HepG2 (cell line): ENCODE measurements around the gene DLX3. TPM values are rescaled to one million over a fixed set of nuclear protein-coding genes. Genes with fewer than 3 reads are reported as not detected.
A peak's percentile ranks its signal among the peaks of the same experiment; 100 is the strongest.

ENCODE experiments used
- AGO1 ChIP-seq: fragments of 200-400 bp; formaldehyde crosslinking; IDR thresholded peaks from 2 replicates; pipeline ENCODE4 v1.6.1; 2017; ENCODE audit warnings: mild to moderate bottlenecking, low read depth, low read length, moderate library complexity; ENCODE audit not compliant: poor library complexity, severe bottlenecking
- ARID2 ChIP-seq: sonication (generic); formaldehyde crosslinking; IDR thresholded peaks from 2 replicates; pipeline ENCODE4 v1.8.1; 2022; ENCODE audit warnings: mild to moderate bottlenecking, missing genetic modification reagents, borderline replicate concordance
- ELF4 ChIP-seq: sonication (generic); formaldehyde crosslinking; IDR thresholded peaks from 2 replicates; pipeline ENCODE4 v1.5.0; 2020; ENCODE audit warnings: missing genetic modification reagents, mild to moderate bottlenecking, moderate library complexity, borderline replicate concordance
- HNRNPL ChIP-seq: fragments of 200-400 bp; formaldehyde crosslinking; IDR thresholded peaks from 2 replicates; pipeline ENCODE4 v1.6.1; 2017; ENCODE audit warnings: mild to moderate bottlenecking, low read depth, low read length
- KLF16 ChIP-seq, 2 experiments: sonication (generic) in 1 of 2; formaldehyde crosslinking in 1 of 2; IDR thresholded peaks; 2 replicates each; pipeline versions ENCODE4 v1.6.1 to v1.8.0; 2016 to 2023; ENCODE audit warnings: missing genetic modification reagents in 2 of 2, missing compliant biosample characterization in 1 of 2
- REPIN1 ChIP-seq: sonication (generic); formaldehyde crosslinking; IDR thresholded peaks from 2 replicates; pipeline ENCODE4 v1.8.0; 2022; ENCODE audit warnings: missing genetic modification reagents, low read depth, mild to moderate bottlenecking, borderline replicate concordance
- ZNF263 ChIP-seq: sonication (generic); formaldehyde crosslinking; IDR thresholded peaks from 2 replicates; pipeline ENCODE4 v1.4.0; 2020; ENCODE audit warnings: missing genetic modification reagents
- polyA plus RNA-seq, 8 experiments: library from polyadenylated mRNA; depleted of rRNA in 3 of 8; stranded (reverse) in 7 of 8; unstranded in 1 of 8; fragments of >200 nt; fragmentation: Illumina TruSeq in 4 of 8; extraction: Trizol in 4 of 8; gene quantifications; 2 replicates each; pipeline versions ENCODE4 v1.2.1 to v1.2.3, GENCODE V29; 2011 to 2016; ENCODE audit warnings: low read depth in 4 of 8, missing spikeins in 1 of 8, mixed read lengths in 1 of 8; ENCODE audit not compliant: insufficient read depth in 1 of 8
- total RNA-seq, 5 experiments: library from RNA; depleted of rRNA; stranded (reverse); fragments of >200 nt; fragmentation: Illumina TruSeq; extraction: Trizol; gene quantifications; 2 replicates each; pipeline ENCODE4 v1.2.3, GENCODE V29; 2016; ENCODE audit warnings: low read depth in 1 of 5
- TF ChIP-seq, protein P1 (sequence below): sonication (generic); formaldehyde crosslinking; IDR thresholded peaks from 2 replicates; pipeline ENCODE4 v1.4.0; 2020; ENCODE audit warnings: missing genetic modification reagents
- TF ChIP-seq, protein P2 (sequence below): sonication (generic); formaldehyde crosslinking; IDR thresholded peaks from 2 replicates; pipeline ENCODE4 v1.9.0; 2021; ENCODE audit warnings: mild to moderate bottlenecking, missing genetic modification reagents
- TF ChIP-seq, protein P3 (sequence below): sonication (generic); formaldehyde crosslinking; IDR thresholded peaks from 2 replicates; pipeline ENCODE4 v1.9.0; 2021; ENCODE audit warnings: missing genetic modification reagents, borderline replicate concordance
- TF ChIP-seq, protein P4 (sequence below): sonication (generic); formaldehyde crosslinking; IDR thresholded peaks from 2 replicates; pipeline ENCODE4 v1.5.0; 2020; ENCODE audit warnings: mild to moderate bottlenecking, missing genetic modification reagents, borderline replicate concordance

Gene DLX3
- total and polyA plus RNA-seq, 2 of the 13 experiments (the other 11 are each of a cell fraction or from before 2014, with no cell fraction given), result 0.03 TPM; not detected in 1

- TF ChIP-seq REPIN1 (CRISPR knock-in tag) (peak; percentile 50; the same call in 1 of the 2 replicates), ELF4 (CRISPR knock-in tag) (no peak), HNRNPL (peak; percentile 70; the same call in 1 of the 2 replicates), AGO1 (peak; percentile 60), ZNF263 (CRISPR knock-in tag) (no peak), ARID2 (CRISPR knock-in tag) (no peak), KLF16 (CRISPR knock-in tag; IDR thresholded peaks at IDR 0.05) (0 out of 4 replicates have a peak, but pooled peaks of 1 of the 2 experiments have one; percentile 47)
- TF ChIP-seq, protein P1, sequence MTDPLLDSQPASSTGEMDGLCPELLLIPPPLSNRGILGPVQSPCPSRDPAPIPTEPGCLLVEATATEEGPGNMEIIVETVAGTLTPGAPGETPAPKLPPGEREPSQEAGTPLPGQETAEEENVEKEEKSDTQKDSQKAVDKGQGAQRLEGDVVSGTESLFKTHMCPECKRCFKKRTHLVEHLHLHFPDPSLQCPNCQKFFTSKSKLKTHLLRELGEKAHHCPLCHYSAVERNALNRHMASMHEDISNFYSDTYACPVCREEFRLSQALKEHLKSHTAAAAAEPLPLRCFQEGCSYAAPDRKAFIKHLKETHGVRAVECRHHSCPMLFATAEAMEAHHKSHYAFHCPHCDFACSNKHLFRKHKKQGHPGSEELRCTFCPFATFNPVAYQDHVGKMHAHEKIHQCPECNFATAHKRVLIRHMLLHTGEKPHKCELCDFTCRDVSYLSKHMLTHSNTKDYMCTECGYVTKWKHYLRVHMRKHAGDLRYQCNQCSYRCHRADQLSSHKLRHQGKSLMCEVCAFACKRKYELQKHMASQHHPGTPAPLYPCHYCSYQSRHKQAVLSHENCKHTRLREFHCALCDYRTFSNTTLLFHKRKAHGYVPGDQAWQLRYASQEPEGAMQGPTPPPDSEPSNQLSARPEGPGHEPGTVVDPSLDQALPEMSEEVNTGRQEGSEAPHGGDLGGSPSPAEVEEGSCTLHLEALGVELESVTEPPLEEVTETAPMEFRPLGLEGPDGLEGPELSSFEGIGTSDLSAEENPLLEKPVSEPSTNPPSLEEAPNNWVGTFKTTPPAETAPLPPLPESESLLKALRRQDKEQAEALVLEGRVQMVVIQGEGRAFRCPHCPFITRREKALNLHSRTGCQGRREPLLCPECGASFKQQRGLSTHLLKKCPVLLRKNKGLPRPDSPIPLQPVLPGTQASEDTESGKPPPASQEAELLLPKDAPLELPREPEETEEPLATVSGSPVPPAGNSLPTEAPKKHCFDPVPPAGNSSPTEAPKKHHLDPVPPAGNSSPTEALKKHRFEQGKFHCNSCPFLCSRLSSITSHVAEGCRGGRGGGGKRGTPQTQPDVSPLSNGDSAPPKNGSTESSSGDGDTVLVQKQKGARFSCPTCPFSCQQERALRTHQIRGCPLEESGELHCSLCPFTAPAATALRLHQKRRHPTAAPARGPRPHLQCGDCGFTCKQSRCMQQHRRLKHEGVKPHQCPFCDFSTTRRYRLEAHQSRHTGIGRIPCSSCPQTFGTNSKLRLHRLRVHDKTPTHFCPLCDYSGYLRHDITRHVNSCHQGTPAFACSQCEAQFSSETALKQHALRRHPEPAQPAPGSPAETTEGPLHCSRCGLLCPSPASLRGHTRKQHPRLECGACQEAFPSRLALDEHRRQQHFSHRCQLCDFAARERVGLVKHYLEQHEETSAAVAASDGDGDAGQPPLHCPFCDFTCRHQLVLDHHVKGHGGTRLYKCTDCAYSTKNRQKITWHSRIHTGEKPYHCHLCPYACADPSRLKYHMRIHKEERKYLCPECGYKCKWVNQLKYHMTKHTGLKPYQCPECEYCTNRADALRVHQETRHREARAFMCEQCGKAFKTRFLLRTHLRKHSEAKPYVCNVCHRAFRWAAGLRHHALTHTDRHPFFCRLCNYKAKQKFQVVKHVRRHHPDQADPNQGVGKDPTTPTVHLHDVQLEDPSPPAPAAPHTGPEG (CRISPR knock-in tag), result no peak
- TF ChIP-seq, protein P2, sequence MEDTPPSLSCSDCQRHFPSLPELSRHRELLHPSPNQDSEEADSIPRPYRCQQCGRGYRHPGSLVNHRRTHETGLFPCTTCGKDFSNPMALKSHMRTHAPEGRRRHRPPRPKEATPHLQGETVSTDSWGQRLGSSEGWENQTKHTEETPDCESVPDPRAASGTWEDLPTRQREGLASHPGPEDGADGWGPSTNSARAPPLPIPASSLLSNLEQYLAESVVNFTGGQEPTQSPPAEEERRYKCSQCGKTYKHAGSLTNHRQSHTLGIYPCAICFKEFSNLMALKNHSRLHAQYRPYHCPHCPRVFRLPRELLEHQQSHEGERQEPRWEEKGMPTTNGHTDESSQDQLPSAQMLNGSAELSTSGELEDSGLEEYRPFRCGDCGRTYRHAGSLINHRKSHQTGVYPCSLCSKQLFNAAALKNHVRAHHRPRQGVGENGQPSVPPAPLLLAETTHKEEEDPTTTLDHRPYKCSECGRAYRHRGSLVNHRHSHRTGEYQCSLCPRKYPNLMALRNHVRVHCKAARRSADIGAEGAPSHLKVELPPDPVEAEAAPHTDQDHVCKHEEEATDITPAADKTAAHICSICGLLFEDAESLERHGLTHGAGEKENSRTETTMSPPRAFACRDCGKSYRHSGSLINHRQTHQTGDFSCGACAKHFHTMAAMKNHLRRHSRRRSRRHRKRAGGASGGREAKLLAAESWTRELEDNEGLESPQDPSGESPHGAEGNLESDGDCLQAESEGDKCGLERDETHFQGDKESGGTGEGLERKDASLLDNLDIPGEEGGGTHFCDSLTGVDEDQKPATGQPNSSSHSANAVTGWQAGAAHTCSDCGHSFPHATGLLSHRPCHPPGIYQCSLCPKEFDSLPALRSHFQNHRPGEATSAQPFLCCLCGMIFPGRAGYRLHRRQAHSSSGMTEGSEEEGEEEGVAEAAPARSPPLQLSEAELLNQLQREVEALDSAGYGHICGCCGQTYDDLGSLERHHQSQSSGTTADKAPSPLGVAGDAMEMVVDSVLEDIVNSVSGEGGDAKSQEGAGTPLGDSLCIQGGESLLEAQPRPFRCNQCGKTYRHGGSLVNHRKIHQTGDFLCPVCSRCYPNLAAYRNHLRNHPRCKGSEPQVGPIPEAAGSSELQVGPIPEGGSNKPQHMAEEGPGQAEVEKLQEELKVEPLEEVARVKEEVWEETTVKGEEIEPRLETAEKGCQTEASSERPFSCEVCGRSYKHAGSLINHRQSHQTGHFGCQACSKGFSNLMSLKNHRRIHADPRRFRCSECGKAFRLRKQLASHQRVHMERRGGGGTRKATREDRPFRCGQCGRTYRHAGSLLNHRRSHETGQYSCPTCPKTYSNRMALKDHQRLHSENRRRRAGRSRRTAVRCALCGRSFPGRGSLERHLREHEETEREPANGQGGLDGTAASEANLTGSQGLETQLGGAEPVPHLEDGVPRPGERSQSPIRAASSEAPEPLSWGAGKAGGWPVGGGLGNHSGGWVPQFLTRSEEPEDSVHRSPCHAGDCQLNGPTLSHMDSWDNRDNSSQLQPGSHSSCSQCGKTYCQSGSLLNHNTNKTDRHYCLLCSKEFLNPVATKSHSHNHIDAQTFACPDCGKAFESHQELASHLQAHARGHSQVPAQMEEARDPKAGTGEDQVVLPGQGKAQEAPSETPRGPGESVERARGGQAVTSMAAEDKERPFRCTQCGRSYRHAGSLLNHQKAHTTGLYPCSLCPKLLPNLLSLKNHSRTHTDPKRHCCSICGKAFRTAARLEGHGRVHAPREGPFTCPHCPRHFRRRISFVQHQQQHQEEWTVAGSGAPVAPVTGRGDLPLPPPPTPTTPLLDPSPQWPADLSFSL (CRISPR knock-in tag), result no peak
- TF ChIP-seq, protein P3, sequence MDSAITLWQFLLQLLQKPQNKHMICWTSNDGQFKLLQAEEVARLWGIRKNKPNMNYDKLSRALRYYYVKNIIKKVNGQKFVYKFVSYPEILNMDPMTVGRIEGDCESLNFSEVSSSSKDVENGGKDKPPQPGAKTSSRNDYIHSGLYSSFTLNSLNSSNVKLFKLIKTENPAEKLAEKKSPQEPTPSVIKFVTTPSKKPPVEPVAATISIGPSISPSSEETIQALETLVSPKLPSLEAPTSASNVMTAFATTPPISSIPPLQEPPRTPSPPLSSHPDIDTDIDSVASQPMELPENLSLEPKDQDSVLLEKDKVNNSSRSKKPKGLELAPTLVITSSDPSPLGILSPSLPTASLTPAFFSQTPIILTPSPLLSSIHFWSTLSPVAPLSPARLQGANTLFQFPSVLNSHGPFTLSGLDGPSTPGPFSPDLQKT (CRISPR knock-in tag), result no peak
- TF ChIP-seq, protein P4, sequence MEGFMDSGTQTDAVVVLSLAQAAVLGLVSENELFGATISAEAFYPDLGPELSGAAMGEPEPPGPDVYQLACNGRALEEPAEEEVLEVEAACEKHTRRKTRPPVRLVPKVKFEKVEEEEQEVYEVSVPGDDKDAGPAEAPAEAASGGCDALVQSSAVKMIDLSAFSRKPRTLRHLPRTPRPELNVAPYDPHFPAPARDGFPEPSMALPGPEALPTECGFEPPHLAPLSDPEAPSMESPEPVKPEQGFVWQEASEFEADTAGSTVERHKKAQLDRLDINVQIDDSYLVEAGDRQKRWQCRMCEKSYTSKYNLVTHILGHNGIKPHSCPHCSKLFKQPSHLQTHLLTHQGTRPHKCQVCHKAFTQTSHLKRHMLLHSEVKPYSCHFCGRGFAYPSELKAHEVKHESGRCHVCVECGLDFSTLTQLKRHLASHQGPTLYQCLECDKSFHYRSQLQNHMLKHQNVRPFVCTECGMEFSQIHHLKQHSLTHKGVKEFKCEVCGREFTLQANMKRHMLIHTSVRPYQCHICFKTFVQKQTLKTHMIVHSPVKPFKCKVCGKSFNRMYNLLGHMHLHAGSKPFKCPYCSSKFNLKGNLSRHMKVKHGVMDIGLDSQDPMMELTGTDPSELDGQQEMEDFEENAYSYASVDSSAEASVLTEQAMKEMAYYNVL (CRISPR knock-in tag), result peak; percentile 46; the same call in 1 of the 2 replicates
These were observed 1.7 kb upstream of the DLX3 start (continued) for GRCh38 chr17:49996495-49997300.
